SK-N-MC (cell line): Measurements from ENCODE around the gene PTPN4.

Source experiments
- EZH2 ChIP-seq: fragments of 200-600 bp; sonication (generic); IDR thresholded peaks from one replicate; pipeline ENCODE4 v1.6.1; 2017; ENCODE audit warnings: antibody characterized with exemption
- POLR2AphosphoS5 ChIP-seq: IDR thresholded peaks from 2 replicates; pipeline ENCODE4 v1.6.1; 2012; ENCODE audit warnings: mild to moderate bottlenecking, low read depth, low read length, borderline replicate concordance

GRCh38 chr2:119819846-119820245 lies 60.1 kb downstream of the PTPN4 start:
- TF ChIP-seq POLR2AphosphoS5: no peak
- no peak for TF ChIP-seq EZH2
